Endothelial cell of umbilical vein (primary cell): ENCODE results near the gene RAI1. TPM values are rescaled to one million over a fixed set of nuclear protein-coding genes. Genes with fewer than 3 reads are reported as not detected.

ENCODE experiments used
- BruUV-seq: library from RNA; stranded (reverse); fragments of 400-500 nt; replicated peaks from 2 replicates; lab custom pipeline; 2021; lab: Mats Ljungman, UMichigan
- CTCF ChIA-PET: fragments of 300-600, 350-600 bp; sonication (Branson Sonifier 250); formaldehyde crosslinking; loops from one replicate; lab custom pipeline; 2021; ENCODE audit warnings: antibody characterized with exemption, inconsistent platforms; lab: Charles Lee
- POLR2A ChIA-PET: fragments of 300-600, 350-600 bp; sonication (Branson Sonifier 250); formaldehyde crosslinking; loops from one replicate; lab custom pipeline; 2021; ENCODE audit warnings: antibody characterized with exemption, inconsistent platforms; lab: Charles Lee
- DNase-seq: peaks from one replicate; pipeline ENCODE4 v3.0.0-alpha.2; 2011; ENCODE audit warnings: low read depth, low spot score
- FAIRE-seq: peaks from 2 replicates; lab custom pipeline; 2011; peaks lifted over from hg19 to GRCh38; lab: Jason Lieb, UNC
- H2AFZ ChIP-seq: 2 replicates; pipeline ENCODE4 v1.6.0; 2012; ENCODE audit warnings: low read depth, low read length, control low read depth, inconsistent platforms
- H3K27ac ChIP-seq: 2 replicates; pipeline ENCODE4 v1.5.1; 2011; ENCODE audit warnings: low read depth, mild to moderate bottlenecking, control low read depth, low read length, moderate library complexity; ENCODE audit not compliant: insufficient read depth
- H3K27me3 ChIP-seq, 2 experiments: 2 replicates each; pipeline versions ENCODE4 v1.6.0 to v1.6.1; 2011; ENCODE audit warnings: low read length in 2 of 2, mixed read lengths in 1 of 2; ENCODE audit not compliant: control insufficient read depth in 2 of 2, insufficient read depth in 2 of 2
- H3K36me3 ChIP-seq, 2 experiments: 2 replicates in 1 of 2; 3 replicates in 1 of 2; pipeline ENCODE4 v1.5.1; 2011; ENCODE audit warnings: low read length in 2 of 2, mild to moderate bottlenecking in 1 of 2, moderate library complexity in 1 of 2; ENCODE audit not compliant: control insufficient read depth in 2 of 2, insufficient read depth in 2 of 2; ENCODE audit errors: extremely low read depth in 1 of 2
- H3K4me1 ChIP-seq: 3 replicates; pipeline ENCODE4 v1.5.1; 2011; ENCODE audit warnings: mild to moderate bottlenecking, low read length; ENCODE audit not compliant: control insufficient read depth, insufficient read depth; ENCODE audit errors: extremely low read depth
- H3K4me2 ChIP-seq: 2 replicates; pipeline ENCODE4 v1.6.1; 2011; ENCODE audit warnings: low read length, control low read depth, mixed read lengths; ENCODE audit not compliant: insufficient read depth
- H3K4me3 ChIP-seq, 3 experiments: fragments of 200-600 bp in 1 of 3; sonication (generic), shearing (Covaris generic) in 1 of 3; replicated peaks in 1 of 3; 2 replicates each; pipeline ENCODE4 v1.5.1; 2011 to 2016; ENCODE audit warnings: control low read depth in 3 of 3, low read length in 3 of 3, mild to moderate bottlenecking in 2 of 3, inconsistent platforms in 1 of 3, low read depth in 1 of 3, moderate library complexity in 1 of 3; ENCODE audit not compliant: insufficient read depth in 1 of 3
- H3K79me2 ChIP-seq: 2 replicates; pipeline ENCODE4 v1.6.0; 2012; ENCODE audit warnings: low read length, inconsistent platforms; ENCODE audit not compliant: control insufficient read depth, insufficient read depth
- H3K9ac ChIP-seq: replicated peaks from 2 replicates; pipeline ENCODE3; 2011; ENCODE audit warnings: low read length, control low read depth; ENCODE audit not compliant: insufficient read depth; ENCODE audit errors: extremely low read depth
- H3K9me1 ChIP-seq: replicated peaks from 3 replicates; pipeline ENCODE4 v1.6.0; 2011; ENCODE audit warnings: mild to moderate bottlenecking, low read length; ENCODE audit not compliant: control insufficient read depth, insufficient read depth; ENCODE audit errors: extremely low read depth
- H3K9me3 ChIP-seq: replicated peaks from 2 replicates; pipeline ENCODE4 v1.5.1; 2012; ENCODE audit warnings: low read length, inconsistent platforms; ENCODE audit not compliant: control insufficient read depth, insufficient read depth
- H4K20me1 ChIP-seq: replicated peaks from 2 replicates; pipeline ENCODE3; 2011; ENCODE audit warnings: mild to moderate bottlenecking, low read length; ENCODE audit not compliant: control insufficient read depth, insufficient read depth; ENCODE audit errors: extremely low read depth
- CTCF ChIP-seq, 2 donors: IDR thresholded peaks; 1 replicate in 1 of 2; 2 replicates in 1 of 2; pipeline ENCODE4 v1.5.1; 2011; ENCODE audit warnings: low read length in 2 of 2, mild to moderate bottlenecking in 2 of 2, moderate library complexity in 2 of 2, control low read depth in 1 of 2, inconsistent platforms in 1 of 2, low read depth in 1 of 2; ENCODE audit not compliant: insufficient read depth in 1 of 2; ENCODE audit errors: extremely low read depth in 1 of 2
- EZH2 ChIP-seq: IDR thresholded peaks from 2 replicates; pipeline ENCODE4 v1.6.1; 2012; ENCODE audit warnings: borderline replicate concordance, low read depth, mild to moderate bottlenecking, moderate library complexity, low read length, inconsistent platforms; ENCODE audit not compliant: severe bottlenecking
- GATA2 ChIP-seq: IDR thresholded peaks from 2 replicates; pipeline ENCODE4 v1.7.0; 2011; ENCODE audit warnings: low read depth, mild to moderate bottlenecking, moderate library complexity, mixed read lengths, low read length; ENCODE audit not compliant: insufficient read length, insufficient read depth
- JUN ChIP-seq: IDR thresholded peaks from 2 replicates; pipeline ENCODE4 v1.6.1; 2011; ENCODE audit warnings: borderline replicate concordance, low read depth; ENCODE audit not compliant: insufficient read length, insufficient read depth
- MAX ChIP-seq: IDR thresholded peaks from 2 replicates; pipeline ENCODE4 v1.6.1; 2011; ENCODE audit not compliant: insufficient read depth, insufficient read length
- dilution Hi-C: fragments of 300-500 bp; cut with MboI; formaldehyde crosslinking; loops from one replicate; pipeline ENCODE4 v1.15.0; 2019; ENCODE audit warnings: low sequenced_read_pairs; ENCODE audit not compliant: extremely low pct_ligation_motif_present
- intact Hi-C: fragments of 100-400 bp; cut with micrococcal nuclease; formaldehyde crosslinking; loops from one replicate; pipeline ENCODE4 v1.10.0; 2022
- polyA plus RNA-seq, 4 experiments: library from polyadenylated mRNA; depleted of rRNA in 3 of 4; stranded (reverse) in 3 of 4; unstranded in 1 of 4; fragments of >200 nt; gene quantifications; 2 replicates each; pipeline versions ENCODE4 v1.2.1 to v1.2.3, GENCODE V29; 2011 to 2012; ENCODE audit warnings: missing spikeins in 1 of 4
- total RNA-seq: library from RNA; stranded (reverse); gene quantifications from 2 replicates; pipeline ENCODE4 v1.2.3, GENCODE V29; 2021

RAI1 gene
- total and polyA plus RNA-seq, 2 donors (not counting 3 experiments of a cell fraction or from before 2014, with no cell fraction given) = 7.8 to 43.3 TPM

- H3K27ac ChIP-seq = peak overlapping the region; percentile 88
- DNase-seq = peak; percentile 81
- H3K27me3 ChIP-seq = no peaks in the 10 kb centered on the region
- dilution Hi-C loops = no loop called here
- no peaks in the 10 kb centered on the region for H4K20me1 ChIP-seq
- CTCF ChIA-PET = interaction anchor here (0.8 to 1.7 kb wide), 6 partner anchors 9 to 226 kb away, joined by 3 to 4 read pairs (median 3); no protein-coding TSS in a partner anchor
- peak overlapping the region; percentile 54 for H3K9ac ChIP-seq
- H3K9me1 ChIP-seq = no peaks in the 10 kb centered on the region
- FAIRE-seq = no peak
- peak overlapping the region; percentile 3 for H3K4me2 ChIP-seq
- H3K9me3 ChIP-seq = no peaks in the 10 kb centered on the region
- H3K36me3 ChIP-seq = no peaks in the 10 kb centered on the region
- intact Hi-C loops = loop anchor here (1.0 kb wide), 4 partner anchors 11 to 59 kb away; no protein-coding TSS in a partner anchor
- TF ChIP-seq MAX (no peak), CTCF (IDR thresholded peaks at IDR 0.05; ENCODE audit: extremely low read depth in 1 of 2, insufficient read depth in 1 of 2, low read depth in 1 of 2, low read length in 2 of 2) (no peak), GATA2 (no peak), EZH2 (no peak), JUN (no peak)
- H3K79me2 ChIP-seq = peaks cover 83% of the 10 kb centered on the region
- TSS peak; percentile 76 for BruUV-seq
- POLR2A ChIA-PET = interaction anchor here (0.5 to 1.2 kb wide), 5 partner anchors 32 to 281 kb away, joined by 3 to 4 read pairs (median 3); no protein-coding TSS in a partner anchor
- no peak overlapping the region for H2AFZ ChIP-seq
- H3K4me1 ChIP-seq = peaks cover 42% of the 10 kb centered on the region
- no peak overlapping the region for H3K4me3 ChIP-seq
Observed at GRCh38 chr17:17693253-17694168, 12.3 kb downstream of the RAI1 start.
